Nephron progenitor cell (in vitro differentiated cells): ENCODE measurements around the gene C2orf49.

Experiments
- DNase-seq: peaks from one replicate; pipeline ENCODE4 v3.0.0; 2021
- H3K27ac Mint-ChIP-seq: 2 replicates; pipeline ENCODE4 v1.8.0; 2021; ENCODE audit warnings: mild to moderate bottlenecking, moderate library complexity, mixed read lengths
- H3K27me3 Mint-ChIP-seq: 2 replicates; pipeline ENCODE4 v1.8.0; 2021; ENCODE audit warnings: mild to moderate bottlenecking, low read depth, mixed read lengths; ENCODE audit not compliant: poor library complexity
- H3K36me3 Mint-ChIP-seq: 2 replicates; pipeline ENCODE4 v1.8.0; 2021; ENCODE audit warnings: low read depth, mixed read lengths
- H3K4me1 Mint-ChIP-seq: 2 replicates; pipeline ENCODE4 v1.8.0; 2021; ENCODE audit warnings: mixed read lengths
- H3K4me3 Mint-ChIP-seq: 2 replicates; pipeline ENCODE4 v1.8.0; 2021; ENCODE audit warnings: mild to moderate bottlenecking, moderate library complexity, mixed read lengths
- H3K9me3 Mint-ChIP-seq: 2 replicates; pipeline ENCODE4 v1.8.0; 2021; ENCODE audit warnings: mild to moderate bottlenecking, moderate library complexity, mixed read lengths
- TF ChIP-seq, protein P1 (sequence below): fragments of 200-600 bp; sonication (generic); IDR thresholded peaks from 2 replicates; pipeline ENCODE4 v1.5.0; 2021; ENCODE audit warnings: antibody characterized with exemption

The C2orf49 gene

GRCh38 chr2:105329197-105329554, 8.2 kb upstream of the C2orf49 start:
- no peak for DNase-seq
- H3K27me3 Mint-ChIP-seq: peaks cover 6% of the 10 kb centered on the region
- peak overlapping the region; percentile 93 for H3K27ac Mint-ChIP-seq
- peak overlapping the region; percentile 98 for H3K4me3 Mint-ChIP-seq
- no peaks in the 10 kb centered on the region for H3K9me3 Mint-ChIP-seq
- TF ChIP-seq, protein P1, sequence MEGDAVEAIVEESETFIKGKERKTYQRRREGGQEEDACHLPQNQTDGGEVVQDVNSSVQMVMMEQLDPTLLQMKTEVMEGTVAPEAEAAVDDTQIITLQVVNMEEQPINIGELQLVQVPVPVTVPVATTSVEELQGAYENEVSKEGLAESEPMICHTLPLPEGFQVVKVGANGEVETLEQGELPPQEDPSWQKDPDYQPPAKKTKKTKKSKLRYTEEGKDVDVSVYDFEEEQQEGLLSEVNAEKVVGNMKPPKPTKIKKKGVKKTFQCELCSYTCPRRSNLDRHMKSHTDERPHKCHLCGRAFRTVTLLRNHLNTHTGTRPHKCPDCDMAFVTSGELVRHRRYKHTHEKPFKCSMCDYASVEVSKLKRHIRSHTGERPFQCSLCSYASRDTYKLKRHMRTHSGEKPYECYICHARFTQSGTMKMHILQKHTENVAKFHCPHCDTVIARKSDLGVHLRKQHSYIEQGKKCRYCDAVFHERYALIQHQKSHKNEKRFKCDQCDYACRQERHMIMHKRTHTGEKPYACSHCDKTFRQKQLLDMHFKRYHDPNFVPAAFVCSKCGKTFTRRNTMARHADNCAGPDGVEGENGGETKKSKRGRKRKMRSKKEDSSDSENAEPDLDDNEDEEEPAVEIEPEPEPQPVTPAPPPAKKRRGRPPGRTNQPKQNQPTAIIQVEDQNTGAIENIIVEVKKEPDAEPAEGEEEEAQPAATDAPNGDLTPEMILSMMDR: no peak
- H3K36me3 Mint-ChIP-seq: peaks cover 4% of the 10 kb centered on the region
- peaks cover 27% of the 10 kb centered on the region for H3K4me1 Mint-ChIP-seq

GRCh38 chr2:105329561-105330495, 7.5 kb upstream of the C2orf49 start, which contains the start of gene TGFBRAP1:
TGFBRAP1 (minus strand) TSS chr2:105329735; CDS start chr2:105308301, 21,434 bp downstream.
- no peaks in the 10 kb centered on the region for H3K9me3 Mint-ChIP-seq
- TF ChIP-seq, protein P1: no peak
- DNase-seq: peak; percentile 65
- peaks cover 23% of the 10 kb centered on the region for H3K4me1 Mint-ChIP-seq
- H3K27me3 Mint-ChIP-seq: peaks cover 6% of the 10 kb centered on the region
- peak within 1 kb of the TSS; percentile 98 for H3K4me3 Mint-ChIP-seq
- H3K27ac Mint-ChIP-seq: peak within 1 kb of the TSS; percentile 93
- H3K36me3 Mint-ChIP-seq: peaks cover 3% of the 10 kb centered on the region

DNA sequence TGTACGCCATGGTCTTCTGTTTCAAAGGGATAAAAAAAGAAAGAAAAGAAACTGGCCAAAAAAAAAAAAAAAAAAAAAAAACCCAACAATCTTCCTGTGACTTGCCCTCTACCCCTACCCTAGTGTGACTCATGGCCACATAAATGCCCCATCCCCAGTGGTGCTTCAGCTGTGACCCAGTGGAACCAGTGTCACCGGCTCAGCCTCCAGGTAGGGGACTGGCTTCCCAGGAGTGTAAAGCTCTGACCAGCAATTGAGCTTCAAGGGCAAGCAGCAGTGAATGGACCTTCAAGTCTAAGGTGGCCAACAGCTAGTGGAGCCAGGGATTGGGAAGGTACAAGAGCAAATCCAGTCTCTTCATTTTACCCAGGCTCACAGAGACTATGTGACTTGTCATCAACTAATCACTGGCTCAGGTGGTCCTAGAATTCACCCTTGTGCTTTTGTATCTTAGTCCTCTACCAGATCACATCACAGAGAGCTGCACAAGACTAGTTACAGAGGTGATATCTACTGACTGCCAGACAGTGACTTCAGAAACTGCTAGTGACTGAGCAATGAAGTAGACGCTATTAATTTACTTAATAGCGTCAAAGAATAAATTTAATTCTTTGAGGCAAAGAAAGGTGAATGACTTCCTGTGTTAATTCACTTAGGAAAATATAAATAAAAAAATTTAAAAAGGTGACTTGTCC, 6.5 kb upstream of the C2orf49 start:
- H3K36me3 Mint-ChIP-seq: no peaks in the 10 kb centered on the region
- TF ChIP-seq, protein P1: no peak
- peak overlapping the region; percentile 80 for H3K4me3 Mint-ChIP-seq
- no peak for DNase-seq
- H3K9me3 Mint-ChIP-seq: no peaks in the 10 kb centered on the region
- H3K4me1 Mint-ChIP-seq: peaks cover 21% of the 10 kb centered on the region
- H3K27me3 Mint-ChIP-seq: peaks cover 6% of the 10 kb centered on the region
- no peak overlapping the region for H3K27ac Mint-ChIP-seq

- Mint-ChIP-seq H3K9me3 (no peaks in the 10 kb centered on the region), H3K4me1 (peaks cover 35% of the 10 kb centered on the region), H3K27me3 (peaks cover 4% of the 10 kb centered on the region), H3K4me3 (no peak overlapping the region), H3K27ac (no peak overlapping the region), H3K36me3 (no peaks in the 10 kb centered on the region)
- TF ChIP-seq, protein P1: no peak
- DNase-seq: no peak
Measured at GRCh38 chr2:105334211-105334610, 3.1 kb upstream of the C2orf49 start.

- no peak overlapping the region for H3K27ac Mint-ChIP-seq
- H3K9me3 Mint-ChIP-seq: no peaks in the 10 kb centered on the region
- H3K4me3 Mint-ChIP-seq: peak overlapping the region; percentile 96
- H3K27me3 Mint-ChIP-seq: peaks cover 4% of the 10 kb centered on the region
- TF ChIP-seq, protein P1: no peak
- H3K36me3 Mint-ChIP-seq: peaks cover 7% of the 10 kb centered on the region
- H3K4me1 Mint-ChIP-seq: peaks cover 31% of the 10 kb centered on the region
- no peak for DNase-seq
Measured at GRCh38 chr2:105335469-105335868, 1.9 kb upstream of the C2orf49 start.
